ENCODE measurements around the gene ZMIZ1. TPM values are rescaled to one million over a fixed set of nuclear protein-coding genes. Genes with fewer than 3 reads are reported as not detected.

The ZMIZ1 gene
- polyA plus RNA-seq, 1 donor from 2014 or later: 4.6 TPM

DNA sequence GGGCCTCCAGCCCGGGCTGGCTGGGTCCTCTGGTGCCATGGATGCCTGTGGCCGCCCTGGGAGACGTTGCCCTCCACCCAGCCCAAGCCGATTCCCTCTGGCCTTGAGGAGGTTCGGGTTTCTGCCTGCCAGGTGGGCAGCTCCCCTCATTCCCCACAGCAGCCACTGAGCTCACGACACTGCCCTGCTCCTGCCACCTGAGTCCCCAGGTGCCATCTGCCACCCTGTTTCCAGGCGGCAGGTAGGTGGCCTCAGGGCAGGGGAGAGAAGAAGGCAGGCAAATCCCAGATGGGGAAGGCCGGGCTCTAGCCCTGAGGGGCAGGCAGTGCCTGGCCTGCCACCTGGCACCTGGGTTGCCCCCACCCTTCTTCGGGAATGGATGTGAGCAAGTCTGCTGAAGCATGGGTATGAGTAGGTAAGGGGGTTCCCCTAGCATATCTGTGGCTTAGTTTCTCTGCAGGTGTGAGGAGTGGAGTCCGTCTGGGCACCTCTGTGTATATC lies 186.3 kb downstream of the ZMIZ1 start:
- Mint-ChIP-seq H3K9me3 (no peaks in the 10 kb centered on the region), H3K36me3 (peaks cover 2% of the 10 kb centered on the region), H3K4me3 (peak overlapping the region in 3 of 4 donors; percentile 48 to 89 (median 83)), H3K4me1 (peaks cover 61 to 75% (median 68%) of the 10 kb centered on the region in 3 donors), H3K27me3 (no peaks in the 10 kb centered on the region), H3K27ac (peak overlapping the region; percentile 63 to 85 (median 67))

DNA sequence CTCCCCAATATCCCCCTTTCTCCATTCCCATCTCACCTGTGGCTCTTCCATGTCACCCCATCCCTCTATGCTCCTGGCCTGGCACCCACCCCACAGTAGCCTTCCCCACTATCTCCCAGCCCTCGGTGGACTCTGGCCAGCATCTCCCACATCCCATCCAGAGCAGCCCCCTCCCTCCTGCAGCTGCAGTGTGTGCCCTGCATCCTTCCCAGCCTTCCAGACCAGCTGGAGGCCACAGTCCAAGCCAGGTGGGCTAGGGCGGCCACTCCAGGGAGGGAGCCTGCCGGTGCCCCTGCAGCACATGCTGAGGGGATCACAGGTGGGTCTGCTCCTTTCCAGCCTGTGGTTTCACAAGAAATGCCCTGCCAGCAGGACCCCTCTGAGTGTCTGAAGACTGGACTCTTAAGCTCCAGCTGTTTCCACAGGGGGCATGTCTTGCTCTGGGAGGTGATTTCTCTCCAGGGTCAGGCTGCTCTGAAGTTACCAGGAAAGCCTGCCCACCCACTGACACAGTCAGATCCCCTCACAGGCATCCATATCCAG lies 187.6 kb downstream of the ZMIZ1 start:
- Mint-ChIP-seq H3K4me3 (peak overlapping the region in 1 of 4 donors; percentile 66), H3K36me3 (peaks cover 2% of the 10 kb centered on the region), H3K27me3 (no peaks in the 10 kb centered on the region), H3K27ac (peak overlapping the region in 1 of 3 donors; percentile 85), H3K4me1 (peaks cover 53 to 69% (median 63%) of the 10 kb centered on the region in 3 donors), H3K9me3 (no peaks in the 10 kb centered on the region)

DNA sequence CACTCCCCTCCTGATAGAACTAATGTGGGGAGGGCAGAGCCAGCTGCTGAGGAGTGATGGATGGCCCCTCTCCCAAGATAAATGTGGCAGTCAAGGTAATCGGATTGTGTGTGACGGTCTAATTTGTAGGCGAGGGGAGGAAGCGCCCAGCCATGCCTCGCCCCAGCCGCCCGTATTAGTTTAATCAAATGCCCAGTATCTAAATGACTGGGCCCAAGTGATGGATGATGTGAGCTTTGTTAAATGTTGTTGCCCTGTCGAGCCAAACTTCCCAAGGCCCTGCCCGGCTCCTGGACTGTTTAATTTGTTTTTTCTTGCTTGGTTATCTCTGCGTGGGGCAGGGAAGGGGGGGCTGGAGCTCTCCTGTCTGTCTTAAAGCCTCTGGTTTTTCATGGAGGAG lies 190.1 kb downstream of the ZMIZ1 start:
- peak overlapping the region in 3 of 4 donors; percentile 2 to 78 (median 78) for H3K4me3 Mint-ChIP-seq
- peaks cover 3% of the 10 kb centered on the region for H3K36me3 Mint-ChIP-seq
- peaks cover 57 to 70% (median 67%) of the 10 kb centered on the region in 3 donors for H3K4me1 Mint-ChIP-seq
- H3K9me3 Mint-ChIP-seq: no peaks in the 10 kb centered on the region
- H3K27ac Mint-ChIP-seq: peak overlapping the region in 1 of 3 donors; percentile 64
- no peaks in the 10 kb centered on the region for H3K27me3 Mint-ChIP-seq

DNA sequence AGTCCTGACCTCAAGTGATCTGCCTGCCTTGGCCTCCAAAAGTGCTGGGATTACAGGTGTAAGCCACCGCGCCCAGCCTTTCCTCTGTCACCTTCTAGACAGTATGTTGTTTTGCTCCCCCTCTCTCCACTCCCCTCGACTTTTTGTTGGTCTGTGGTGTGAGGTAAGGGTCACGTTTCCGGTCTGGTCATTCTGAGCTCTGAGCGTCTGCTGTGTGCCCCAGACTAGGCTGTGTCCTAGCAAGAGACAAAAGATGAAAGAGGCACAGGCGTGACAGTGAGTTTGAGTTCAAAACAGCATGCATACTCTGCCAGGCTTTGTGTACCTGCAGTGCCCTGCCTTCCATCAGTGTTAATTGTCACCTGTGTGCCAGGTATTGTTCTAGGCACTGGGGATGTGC lies 191.1 kb downstream of the ZMIZ1 start:
- H3K4me1 Mint-ChIP-seq: peaks cover 57 to 67% (median 65%) of the 10 kb centered on the region in 3 donors
- H3K9me3 Mint-ChIP-seq: no peaks in the 10 kb centered on the region
- peak overlapping the region in 2 of 3 donors; percentile 69 to 73 for H3K27ac Mint-ChIP-seq
- H3K4me3 Mint-ChIP-seq: peak overlapping the region in 2 of 4 donors; percentile 18 to 79
- no peaks in the 10 kb centered on the region for H3K27me3 Mint-ChIP-seq
- peaks cover 3% of the 10 kb centered on the region for H3K36me3 Mint-ChIP-seq

DNA sequence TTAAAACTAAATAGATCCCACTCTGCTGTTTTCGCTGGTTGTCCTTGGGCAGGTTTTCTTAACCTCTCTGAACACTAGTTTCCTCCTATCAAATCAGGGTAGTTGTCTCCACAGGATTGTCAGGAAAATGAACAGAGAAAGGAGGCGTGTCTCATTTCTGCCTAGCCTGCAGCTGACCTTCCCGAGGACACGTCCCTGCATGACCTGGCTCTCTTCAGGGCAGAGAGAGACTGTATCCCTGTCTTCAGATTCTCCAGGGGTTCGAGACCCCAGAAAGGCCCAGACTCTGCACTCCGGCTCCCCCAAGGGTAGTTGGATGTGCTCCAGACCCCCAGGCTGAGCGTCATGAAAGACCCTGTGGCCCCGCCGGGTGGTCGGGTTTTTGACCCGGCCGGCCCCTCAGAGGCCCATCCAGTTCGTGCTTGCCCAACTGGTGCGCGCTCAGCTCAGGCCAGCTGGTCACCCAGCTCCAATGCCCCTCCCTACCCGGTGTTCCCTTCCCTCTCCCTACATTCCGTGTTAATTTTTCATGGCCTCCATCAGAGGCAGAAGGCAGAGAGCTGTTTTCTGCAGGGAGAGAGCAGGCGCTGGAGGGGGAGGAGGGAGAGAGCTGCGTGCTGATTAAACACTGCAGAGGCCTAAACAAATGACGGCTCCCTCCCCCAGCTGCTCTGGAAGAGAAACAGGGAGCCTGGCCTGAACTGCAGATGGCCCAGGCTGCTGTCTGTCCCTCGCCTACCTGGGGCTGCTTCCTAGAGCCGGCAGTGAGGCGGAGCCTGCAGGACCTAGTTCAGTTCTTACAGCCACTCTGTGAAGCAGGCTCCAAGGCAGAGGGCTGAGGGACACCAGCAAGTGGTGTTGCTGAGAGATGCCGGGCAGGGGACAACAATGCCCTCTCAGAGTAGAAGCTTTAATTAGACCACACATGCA lies 192.3 kb downstream of the ZMIZ1 start:
- peaks cover 56 to 68% (median 61%) of the 10 kb centered on the region in 3 donors for H3K4me1 Mint-ChIP-seq

DNA sequence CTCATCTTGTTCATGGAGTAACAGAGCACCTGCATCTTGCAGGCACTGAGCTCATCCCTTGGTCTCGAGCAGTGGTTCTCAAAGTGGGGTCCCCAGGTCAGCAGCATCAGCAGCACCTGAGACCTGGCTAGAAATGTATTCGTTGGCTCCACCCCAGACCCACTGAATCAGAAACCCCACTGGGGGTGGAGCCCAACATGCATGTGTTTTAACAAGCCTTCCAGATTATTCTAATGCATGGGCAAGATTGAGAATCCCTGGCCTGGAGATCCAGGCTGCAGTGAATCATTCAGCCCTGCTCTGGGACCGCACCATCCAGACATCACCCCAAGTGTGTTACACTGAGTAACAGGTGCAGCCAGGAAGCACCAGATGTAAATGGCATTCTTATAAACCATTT lies 193.4 kb downstream of the ZMIZ1 start:
- Mint-ChIP-seq H3K36me3 (peaks cover 3% of the 10 kb centered on the region), H3K9me3 (no peaks in the 10 kb centered on the region), H3K27ac (peak overlapping the region; percentile 73 to 83 (median 77)), H3K4me1 (peaks cover 66 to 76% (median 70%) of the 10 kb centered on the region in 3 donors), H3K27me3 (no peaks in the 10 kb centered on the region), H3K4me3 (peak overlapping the region in 2 of 4 donors; percentile 82 to 88)

More for the DNA sequence above, 192.3 kb downstream of the ZMIZ1 start:
- H3K36me3 Mint-ChIP-seq: peaks cover 3% of the 10 kb centered on the region
- H3K27me3 Mint-ChIP-seq: no peaks in the 10 kb centered on the region
- H3K9me3 Mint-ChIP-seq: no peaks in the 10 kb centered on the region
- peak overlapping the region; percentile 50 to 83 (median 77) for H3K27ac Mint-ChIP-seq
- peak overlapping the region in 1 of 4 donors; percentile 70 for H3K4me3 Mint-ChIP-seq

DNA sequence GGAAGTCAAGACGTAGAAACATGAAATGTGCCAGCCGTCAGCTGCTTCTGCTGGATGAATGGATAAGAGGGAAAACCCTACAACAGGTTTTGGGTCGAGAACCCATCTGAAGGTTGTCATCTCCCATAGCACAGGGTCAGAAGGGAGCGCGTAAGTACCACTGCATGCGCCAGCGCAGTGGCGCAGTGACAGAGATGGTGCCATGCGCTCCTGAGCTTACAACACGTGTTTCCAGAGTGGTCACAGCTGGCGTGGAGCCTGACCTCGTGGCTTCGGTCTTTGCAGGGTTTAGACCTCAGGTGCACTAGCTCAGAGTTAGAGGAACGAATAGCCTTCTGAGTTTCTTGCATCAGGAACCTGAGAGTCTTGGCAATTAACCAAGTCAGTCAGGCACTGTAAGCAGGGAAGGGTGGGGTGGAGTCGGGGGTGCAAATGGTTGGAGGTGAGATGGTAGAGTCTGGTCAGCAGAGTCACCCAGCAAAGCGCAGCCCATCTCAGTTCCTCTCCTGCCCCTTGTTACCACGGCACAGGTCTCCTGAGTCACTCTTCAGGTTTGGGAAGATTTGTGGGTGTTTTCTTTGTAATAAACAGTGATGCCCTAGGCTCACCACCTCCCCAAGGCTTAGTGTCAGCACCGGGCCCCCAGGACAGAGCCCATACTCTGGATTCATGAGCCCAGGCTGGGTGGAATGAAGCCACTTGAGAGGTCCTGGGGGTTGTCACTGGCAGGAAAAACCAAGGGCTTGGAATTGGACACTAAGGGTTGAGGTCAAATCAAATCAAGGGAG lies 194.4 kb downstream of the ZMIZ1 start:
- no peaks in the 10 kb centered on the region for H3K9me3 Mint-ChIP-seq
- H3K27me3 Mint-ChIP-seq: no peaks in the 10 kb centered on the region
- H3K27ac Mint-ChIP-seq: peak overlapping the region in 2 of 3 donors; percentile 73 to 77
- peak overlapping the region in 2 of 4 donors; percentile 68 to 82 for H3K4me3 Mint-ChIP-seq
- H3K36me3 Mint-ChIP-seq: peaks cover 3% of the 10 kb centered on the region
- H3K4me1 Mint-ChIP-seq: peaks cover 67 to 80% (median 77%) of the 10 kb centered on the region in 3 donors

DNA sequence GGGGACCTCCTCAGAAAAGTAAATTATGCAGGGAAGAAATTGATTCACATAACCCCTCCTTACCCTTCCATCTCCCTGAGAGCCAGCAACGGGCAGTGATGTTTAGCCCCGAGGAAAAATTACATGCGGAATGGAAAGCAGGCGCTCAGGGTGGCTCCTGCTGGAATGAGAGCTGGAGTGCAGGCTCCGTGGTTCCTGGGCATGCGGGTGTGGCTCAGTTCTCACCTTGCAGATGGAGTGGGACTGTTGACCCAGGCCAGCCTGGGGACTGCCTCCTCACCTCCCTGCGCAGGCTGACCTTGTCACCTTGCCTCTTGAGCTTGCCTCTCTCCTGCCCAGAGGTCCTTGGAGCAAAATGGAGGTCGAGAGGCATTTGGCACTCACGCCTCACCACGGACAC lies 195.2 kb downstream of the ZMIZ1 start:
- Mint-ChIP-seq H3K4me1 (peaks cover 69 to 77% (median 77%) of the 10 kb centered on the region in 3 donors), H3K36me3 (peaks cover 3% of the 10 kb centered on the region), H3K27me3 (no peaks in the 10 kb centered on the region), H3K27ac (peak overlapping the region; percentile 36 to 77 (median 63)), H3K4me3 (peak overlapping the region in 1 of 4 donors; percentile 28), H3K9me3 (no peaks in the 10 kb centered on the region)

DNA sequence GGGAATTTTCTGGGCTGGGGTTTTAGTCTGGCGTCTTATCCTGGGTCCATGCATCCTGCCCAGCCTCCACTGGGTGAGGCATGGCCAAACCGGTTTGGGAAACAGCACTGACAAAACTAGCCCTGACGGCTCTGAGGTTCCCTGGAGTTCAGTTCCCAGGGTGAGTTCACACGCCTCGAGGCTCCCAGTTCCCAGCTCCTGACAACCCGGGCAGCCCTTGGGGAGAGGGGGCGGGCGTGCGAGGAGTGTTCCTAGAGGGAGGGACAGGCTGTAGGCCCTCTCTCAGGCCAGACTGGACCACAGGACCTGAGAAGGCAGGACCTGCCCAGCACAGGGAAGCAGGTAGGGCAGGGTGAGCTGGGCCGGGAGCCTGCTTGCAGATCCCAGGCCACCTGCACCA lies 196.2 kb downstream of the ZMIZ1 start:
- peaks cover 69 to 76% (median 73%) of the 10 kb centered on the region in 3 donors for H3K4me1 Mint-ChIP-seq
- H3K27ac Mint-ChIP-seq: peak overlapping the region in 2 of 3 donors; percentile 73 to 76
- H3K9me3 Mint-ChIP-seq: no peaks in the 10 kb centered on the region
- no peaks in the 10 kb centered on the region for H3K27me3 Mint-ChIP-seq
- H3K36me3 Mint-ChIP-seq: peaks cover 5% of the 10 kb centered on the region
- H3K4me3 Mint-ChIP-seq: peak overlapping the region in 1 of 4 donors; percentile 60

DNA sequence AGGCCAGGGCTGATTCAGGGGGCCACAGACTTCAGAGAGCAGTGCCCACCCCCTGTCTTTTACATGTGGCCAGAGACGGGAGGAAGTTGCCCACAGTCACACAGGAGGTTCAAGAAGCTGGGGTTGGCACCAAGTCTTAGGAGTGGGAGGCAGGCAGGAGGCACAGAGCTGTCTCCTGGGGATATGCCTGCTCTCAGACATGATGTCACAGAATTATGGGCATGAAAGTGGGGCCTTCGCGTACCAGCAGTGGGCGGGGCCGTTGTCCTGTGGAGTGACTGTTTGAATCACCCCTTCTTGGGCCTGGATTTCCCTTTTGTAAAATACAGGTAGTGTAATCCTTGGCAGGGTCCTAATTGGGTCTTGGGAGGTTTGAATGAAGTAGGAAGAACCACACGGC lies 197.3 kb downstream of the ZMIZ1 start:
- peak overlapping the region; percentile 73 to 96 (median 80) for H3K27ac Mint-ChIP-seq
- peak overlapping the region; percentile 30 to 91 (median 67) for H3K4me3 Mint-ChIP-seq
- H3K4me1 Mint-ChIP-seq: peaks cover 75 to 78% (median 77%) of the 10 kb centered on the region in 3 donors
- H3K36me3 Mint-ChIP-seq: peaks cover 6% of the 10 kb centered on the region
- H3K9me3 Mint-ChIP-seq: no peaks in the 10 kb centered on the region
- no peaks in the 10 kb centered on the region for H3K27me3 Mint-ChIP-seq

DNA sequence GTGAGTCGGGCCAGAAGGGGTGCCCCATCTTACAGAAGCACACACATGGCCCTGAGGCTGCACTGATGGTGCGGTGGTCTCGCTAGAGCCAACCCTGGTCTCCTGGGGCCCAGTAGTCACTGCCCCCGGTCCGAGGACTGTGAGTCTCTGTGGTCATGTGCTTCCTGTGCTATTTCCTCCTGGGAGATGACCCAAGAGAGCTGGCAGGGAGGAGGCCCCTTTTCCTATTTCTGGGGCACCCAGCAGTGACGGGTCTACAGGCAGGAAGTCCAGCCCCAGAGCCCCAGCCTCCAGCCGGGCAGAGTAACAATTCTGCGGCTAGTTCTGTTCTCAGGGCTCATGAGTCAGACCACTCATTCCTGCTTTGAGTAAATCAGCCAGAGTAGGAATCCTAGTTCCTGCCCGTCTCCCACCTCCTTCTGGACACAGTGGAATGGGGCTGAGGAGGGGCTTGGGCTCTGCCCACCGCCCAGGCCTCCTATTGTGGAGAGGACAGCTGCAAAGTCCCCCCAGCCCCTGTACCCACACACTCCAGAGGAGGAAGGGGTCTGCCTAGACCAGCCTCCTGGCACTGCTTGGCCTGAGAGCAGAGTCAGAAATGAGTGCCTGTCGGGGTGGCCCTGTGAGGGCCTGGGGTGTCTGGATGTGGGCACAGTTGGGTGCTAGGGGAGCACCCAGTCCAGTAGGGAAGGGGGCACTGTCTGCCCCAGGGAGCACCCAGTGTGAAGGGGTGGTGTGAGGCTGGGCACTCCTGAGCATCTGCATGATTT lies 198.0 kb downstream of the ZMIZ1 start:
- Mint-ChIP-seq H3K36me3 (peaks cover 6% of the 10 kb centered on the region), H3K27ac (peak overlapping the region; percentile 73 to 96 (median 80)), H3K4me1 (peaks cover 72 to 80% (median 75%) of the 10 kb centered on the region in 3 donors), H3K9me3 (no peaks in the 10 kb centered on the region), H3K4me3 (peak overlapping the region; percentile 30 to 91 (median 68)), H3K27me3 (no peaks in the 10 kb centered on the region)

DNA sequence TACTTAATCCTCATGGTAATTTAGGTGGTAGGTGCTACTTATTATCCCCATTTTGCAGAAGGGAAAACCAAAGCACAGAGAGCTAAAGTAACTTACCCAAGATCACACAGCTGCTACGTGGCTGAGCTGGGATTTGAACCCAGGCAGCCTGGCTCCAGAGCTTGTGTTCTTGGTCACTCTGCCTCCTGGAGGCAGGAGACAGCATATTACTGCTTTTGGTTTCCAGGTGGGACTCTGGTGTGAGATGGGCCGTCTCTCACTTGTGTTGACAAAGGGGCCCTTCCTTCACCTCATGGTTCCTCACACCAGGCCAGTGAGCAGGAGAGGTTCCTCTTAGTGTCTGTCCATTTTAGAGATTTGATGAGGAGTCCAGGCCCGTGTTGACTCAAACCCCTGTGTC lies 198.7 kb downstream of the ZMIZ1 start:
- no peaks in the 10 kb centered on the region for H3K9me3 Mint-ChIP-seq
- H3K4me3 Mint-ChIP-seq: peak overlapping the region in 3 of 4 donors; percentile 6 to 91 (median 86)
- peaks cover 7% of the 10 kb centered on the region for H3K36me3 Mint-ChIP-seq
- H3K27ac Mint-ChIP-seq: peak overlapping the region; percentile 71 to 96 (median 73)
- peaks cover 68 to 75% (median 69%) of the 10 kb centered on the region in 3 donors for H3K4me1 Mint-ChIP-seq
- no peaks in the 10 kb centered on the region for H3K27me3 Mint-ChIP-seq

DNA sequence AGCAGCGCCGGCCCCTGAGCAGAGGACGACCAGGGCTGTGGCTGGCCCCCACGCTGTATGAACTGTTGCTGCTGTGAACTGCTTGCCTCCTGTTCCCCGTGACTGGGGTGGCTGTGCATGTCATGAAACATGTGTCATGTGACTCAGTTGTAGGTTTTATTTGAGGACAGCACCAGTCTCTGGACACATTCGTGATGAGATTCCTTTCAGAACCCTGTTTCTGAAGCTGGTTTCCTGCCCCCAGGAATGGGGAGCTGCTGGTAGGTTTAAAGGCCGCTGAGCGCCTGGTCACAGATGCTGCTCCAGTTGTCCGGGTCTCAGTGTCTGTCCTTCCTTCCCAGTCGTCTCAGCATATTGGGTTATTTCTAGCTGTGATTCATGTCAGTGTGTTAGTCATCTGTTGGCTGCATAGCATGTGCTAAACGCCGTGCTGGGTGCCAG lies 199.4 kb downstream of the ZMIZ1 start:
- H3K27ac Mint-ChIP-seq: peak overlapping the region in 2 of 3 donors; percentile 71 to 90
- peak overlapping the region in 1 of 4 donors; percentile 91 for H3K4me3 Mint-ChIP-seq
- H3K4me1 Mint-ChIP-seq: peaks cover 62 to 69% (median 64%) of the 10 kb centered on the region in 3 donors
- no peaks in the 10 kb centered on the region for H3K9me3 Mint-ChIP-seq
- peaks cover 7% of the 10 kb centered on the region for H3K36me3 Mint-ChIP-seq
- no peaks in the 10 kb centered on the region for H3K27me3 Mint-ChIP-seq

Measured in IgD-negative memory B cell (primary cell).